BJ (cell line): ENCODE measurements around the gene COQ2. TPM values are rescaled to one million over a fixed set of nuclear protein-coding genes. Genes with fewer than 3 reads are reported as not detected.

Experiments used
- CTCF ChIA-PET: fragments of 350-600 bp; formaldehyde crosslinking; extraction: SDS; loops from one replicate; lab custom pipeline; 2021; ENCODE audit warnings: antibody characterized with exemption, inconsistent platforms; lab: Yijun Ruan, JAX
- POLR2A ChIA-PET: fragments of 300-600 bp; sonication (Branson Sonifier 250); formaldehyde crosslinking; extraction: SDS; loops from one replicate; lab custom pipeline; 2021; ENCODE audit warnings: antibody characterized with exemption; lab: Charles Lee
- DNase-seq: peaks from one replicate; pipeline ENCODE4 v3.0.0-alpha.2; 2011; ENCODE audit warnings: low read depth
- H3K27me3 ChIP-seq: 2 replicates; pipeline ENCODE4 v1.6.0; 2011; ENCODE audit warnings: low read length; ENCODE audit not compliant: control insufficient read depth, insufficient read depth
- H3K36me3 ChIP-seq: 2 replicates; pipeline ENCODE4 v1.5.1; 2011; ENCODE audit warnings: low read length; ENCODE audit not compliant: control insufficient read depth, insufficient read depth
- H3K4me3 ChIP-seq: 2 replicates; pipeline ENCODE4 v1.5.1; 2011; ENCODE audit warnings: low read depth, mild to moderate bottlenecking, control low read depth, low read length
- CTCF ChIP-seq: IDR thresholded peaks from 2 replicates; pipeline ENCODE4 v1.5.1; 2011; ENCODE audit warnings: low read depth, mild to moderate bottlenecking, control low read depth, inconsistent platforms, low read length, moderate library complexity; ENCODE audit not compliant: insufficient read depth
- polyA plus RNA-seq: library from polyadenylated mRNA; depleted of rRNA; stranded (reverse); fragments of >200 nt; gene quantifications from 2 replicates; pipeline ENCODE4 v1.2.3, GENCODE V29; 2011; rRNA removed
- small RNA-seq: library from RNA; depleted of rRNA; stranded (forward); fragments of <200 nt; gene quantifications from one replicate; pipeline ENCODE3, GENCODE V24; 2012; ENCODE audit warnings: low replicate concordance, low read depth; ENCODE audit not compliant: insufficient read length

Gene COQ2
- polyA plus RNA-seq, 1 experiment, result 14.5 TPM

DNA sequence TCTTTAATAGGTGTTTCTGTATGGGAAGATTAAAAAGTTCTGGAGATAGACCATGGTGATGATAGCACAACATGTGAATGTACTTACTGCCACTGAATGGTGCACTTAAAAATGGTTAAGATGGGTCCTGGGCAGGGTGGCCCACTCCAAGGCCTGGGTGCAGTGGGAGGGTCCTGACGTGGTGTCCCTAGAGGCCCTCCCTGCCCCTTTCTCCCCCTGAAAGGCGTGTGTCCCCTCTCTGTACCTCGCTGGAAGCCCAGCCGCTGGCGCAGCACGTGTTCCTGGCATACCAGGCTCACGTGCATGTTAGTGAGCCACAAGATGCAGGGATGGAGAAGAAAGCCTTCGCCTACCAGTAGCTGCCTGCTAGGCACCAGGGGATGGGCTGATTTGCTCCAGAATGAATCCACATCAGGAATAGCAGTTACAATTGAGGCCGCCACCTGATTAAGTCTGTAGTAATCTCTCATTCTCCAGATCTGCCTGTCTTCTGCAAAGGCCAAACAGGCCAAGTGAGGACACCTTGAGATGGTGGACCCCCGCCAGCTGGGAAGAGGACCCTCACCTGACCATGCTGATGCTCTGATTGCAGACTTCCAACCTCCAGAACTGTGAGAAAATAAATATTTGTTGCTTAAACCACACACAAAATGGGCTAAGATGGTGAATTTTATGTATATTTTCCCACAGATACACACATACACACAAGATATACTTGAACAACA, 67.5 kb downstream of the COQ2 start:
- POLR2A ChIA-PET, result interaction anchor here (0.6 kb wide), 1 partner anchor 36 kb away, joined by 6 read pairs; no protein-coding TSS in a partner anchor
- TF ChIP-seq CTCF, result no peak
- Histone ChIP-seq H3K4me3 (no peak overlapping the region), H3K27me3 (no peaks in the 10 kb centered on the region), H3K36me3 (no peaks in the 10 kb centered on the region)
- no peak for DNase-seq
- CTCF ChIA-PET, result interaction anchor here (0.5 kb wide), 1 partner anchor 51 kb away, joined by 4 read pairs; no protein-coding TSS in a partner anchor

- no peak for TF ChIP-seq CTCF
- ChIA-PET POLR2A (no interaction called here), CTCF (no interaction called here)
- Histone ChIP-seq H3K27me3 (no peaks in the 10 kb centered on the region), H3K4me3 (no peak overlapping the region), H3K36me3 (no peaks in the 10 kb centered on the region)
- DNase-seq, result no peak
Measured at GRCh38 chr4:83214079-83214478, 70.5 kb downstream of the COQ2 start.

Small RNA genes within 50 kb of the gene (small RNA-seq; reads per million reads assigned to genes)
- not detected for gene AC114781.3

Other genes with a start within 250 kb of the COQ2 start
- gene COPS4, start 249.6 kb downstream of the COQ2 start, polyA plus RNA-seq, result 70.2 and 87.7 TPM in 2 replicates
- 13.7 and 20.2 TPM in 2 replicates for gene PLAC8, start 170.1 kb downstream of the COQ2 start, polyA plus RNA-seq
- 0.71 and 1.1 TPM in 2 replicates for gene HPSE, start 50.0 kb upstream of the COQ2 start, polyA plus RNA-seq
- gene HELQ, start 171.0 kb upstream of the COQ2 start, polyA plus RNA-seq, result 9.6 and 12.8 TPM in 2 replicates
- gene MRPS18C, start 171.3 kb upstream of the COQ2 start, polyA plus RNA-seq, result 16.4 and 31.8 TPM in 2 replicates
- gene ABRAXAS1, start 200.3 kb upstream of the COQ2 start, polyA plus RNA-seq, result 3.1 and 7.6 TPM in 2 replicates